ENCODE data around the gene ZNF677.
"Not testable (repeated sequence)": the region's sequence is repeated elsewhere in the genome, so short reads cannot be mapped to it uniquely, and the experiment has no call there.

- TF ChIP-seq GABPA (IDR thresholded peaks at IDR 0.05; ENCODE audit: low read depth); SREBF2 (IDR thresholded peaks at IDR 0.05; ENCODE audit: low read length); POLR2A (IDR thresholded peaks at IDR 0.05; ENCODE audit: low read depth, low read length); ZNF24 (IDR thresholded peaks at IDR 0.05); CTCF (IDR thresholded peaks at IDR 0.05 in 2 of 3, conservative IDR thresholded peaks at IDR 0.05 in 1 of 3; ENCODE audit: control insufficient read depth in 2 of 3, extremely low read depth in 1 of 3, insufficient read depth in 1 of 3, low read depth in 3 of 3, low read length in 3 of 3); EZH2 (IDR thresholded peaks at IDR 0.05; ENCODE audit: borderline replicate concordance, control insufficient read depth, low read depth, low read length); POLR2AphosphoS5 (IDR thresholded peaks at IDR 0.05; ENCODE audit: low read length); PRDM15 (CRISPR knock-in tag; IDR thresholded peaks at IDR 0.05); RAD21 (IDR thresholded peaks at IDR 0.05; ENCODE audit: insufficient read depth, low read depth, low read length); CBX5 (IDR thresholded peaks at IDR 0.05; ENCODE audit: low read depth); JUND (IDR thresholded peaks at IDR 0.05; ENCODE audit: low read depth, low read length): not testable (repeated sequence)
Measured at GRCh38 chr19:53211554-53211953, 43.1 kb downstream of the ZNF677 start.
